ENCODE results near the gene PER1.

The PER1 gene

DNA sequence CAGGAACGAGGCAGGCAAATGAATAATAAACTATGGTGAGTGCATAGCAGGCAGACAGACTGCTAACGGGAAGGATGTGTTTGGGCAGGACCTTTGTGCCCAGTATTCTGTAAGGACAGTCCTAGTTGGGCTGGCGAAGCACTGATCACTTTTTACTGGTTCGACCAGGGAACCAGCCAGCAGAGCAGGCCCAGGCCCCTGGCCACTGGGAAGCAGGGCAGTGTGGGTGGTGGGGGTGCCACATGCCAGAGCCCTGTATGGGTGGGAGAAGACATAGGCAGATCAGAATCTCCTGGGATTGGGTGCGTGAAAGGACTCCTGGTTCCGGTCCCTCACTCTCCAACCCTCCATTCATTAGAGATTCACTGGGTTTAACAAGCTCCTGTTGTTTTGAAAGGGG lies 14.5 kb upstream of the PER1 start:
- H3K27me3 ChIP-seq (ENCODE audit: insufficient read depth, low read length, poor library complexity, severe bottlenecking) = peaks cover 4% of the 10 kb centered on the region
- no peak overlapping the region for H3K4me2 ChIP-seq (ENCODE audit: low read depth, low read length, poor library complexity, severe bottlenecking)
- no peaks in the 10 kb centered on the region for H3K9me2 ChIP-seq (replicated peaks; ENCODE audit: low read depth, low read length)
- H3K9me3 ChIP-seq (ENCODE audit: insufficient read depth, low read depth, low read length) = no peaks in the 10 kb centered on the region
- TF ChIP-seq, protein P1, sequence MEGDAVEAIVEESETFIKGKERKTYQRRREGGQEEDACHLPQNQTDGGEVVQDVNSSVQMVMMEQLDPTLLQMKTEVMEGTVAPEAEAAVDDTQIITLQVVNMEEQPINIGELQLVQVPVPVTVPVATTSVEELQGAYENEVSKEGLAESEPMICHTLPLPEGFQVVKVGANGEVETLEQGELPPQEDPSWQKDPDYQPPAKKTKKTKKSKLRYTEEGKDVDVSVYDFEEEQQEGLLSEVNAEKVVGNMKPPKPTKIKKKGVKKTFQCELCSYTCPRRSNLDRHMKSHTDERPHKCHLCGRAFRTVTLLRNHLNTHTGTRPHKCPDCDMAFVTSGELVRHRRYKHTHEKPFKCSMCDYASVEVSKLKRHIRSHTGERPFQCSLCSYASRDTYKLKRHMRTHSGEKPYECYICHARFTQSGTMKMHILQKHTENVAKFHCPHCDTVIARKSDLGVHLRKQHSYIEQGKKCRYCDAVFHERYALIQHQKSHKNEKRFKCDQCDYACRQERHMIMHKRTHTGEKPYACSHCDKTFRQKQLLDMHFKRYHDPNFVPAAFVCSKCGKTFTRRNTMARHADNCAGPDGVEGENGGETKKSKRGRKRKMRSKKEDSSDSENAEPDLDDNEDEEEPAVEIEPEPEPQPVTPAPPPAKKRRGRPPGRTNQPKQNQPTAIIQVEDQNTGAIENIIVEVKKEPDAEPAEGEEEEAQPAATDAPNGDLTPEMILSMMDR (conservative IDR thresholded peaks at IDR 0.05; ENCODE audit: low read length) = no peak
- no peak for TF ChIP-seq EZH2phosphoT487 (IDR thresholded peaks at IDR 0.05; ENCODE audit: borderline replicate concordance)
- H3K4me1 ChIP-seq (ENCODE audit: insufficient read depth, low read length, poor library complexity, severe bottlenecking) = peaks cover 19% of the 10 kb centered on the region
- H4K20me1 ChIP-seq (ENCODE audit: insufficient read depth, low read length, poor library complexity, severe bottlenecking) = peaks cover 10% of the 10 kb centered on the region
- H3K4me3 ChIP-seq (ENCODE audit: low read length, poor library complexity, severe bottlenecking) = no peak overlapping the region
- H2AFZ ChIP-seq (ENCODE audit: low read length) = no peak overlapping the region
- H3K79me2 ChIP-seq (ENCODE audit: insufficient read depth, low read length) = peaks cover 17% of the 10 kb centered on the region
- H3F3A ChIP-seq (ENCODE audit: low read depth) = no peaks in the 10 kb centered on the region; the same call in 1 of the 2 replicates
- no peaks in the 10 kb centered on the region for H3K36me3 ChIP-seq (ENCODE audit: insufficient read depth, low read length)
- no peak overlapping the region for H3K9ac ChIP-seq (ENCODE audit: low read depth, low read length, poor library complexity, severe bottlenecking)

- TF ChIP-seq, protein P1 (conservative IDR thresholded peaks at IDR 0.05; ENCODE audit: low read length) = no peak
- TF ChIP-seq EZH2phosphoT487 (IDR thresholded peaks at IDR 0.05; ENCODE audit: borderline replicate concordance) = no peak
- no peaks in the 10 kb centered on the region for H3K9me2 ChIP-seq (replicated peaks; ENCODE audit: low read depth, low read length)
- no peak overlapping the region for H3K4me2 ChIP-seq (ENCODE audit: low read depth, low read length, poor library complexity, severe bottlenecking)
- no peak overlapping the region for H2AFZ ChIP-seq (ENCODE audit: low read length)
- H3K4me3 ChIP-seq (ENCODE audit: low read length, poor library complexity, severe bottlenecking) = no peak overlapping the region
- H4K20me1 ChIP-seq (ENCODE audit: insufficient read depth, low read length, poor library complexity, severe bottlenecking) = peaks cover 28% of the 10 kb centered on the region
- H3K27me3 ChIP-seq (ENCODE audit: insufficient read depth, low read length, poor library complexity, severe bottlenecking) = peaks cover 4% of the 10 kb centered on the region
- peaks cover 2% of the 10 kb centered on the region; the same call in 1 of the 2 replicates for H3F3A ChIP-seq (ENCODE audit: low read depth)
- no peaks in the 10 kb centered on the region for H3K9me3 ChIP-seq (ENCODE audit: insufficient read depth, low read depth, low read length)
- H3K9ac ChIP-seq (ENCODE audit: low read depth, low read length, poor library complexity, severe bottlenecking) = peak overlapping the region; percentile 94
- H3K4me1 ChIP-seq (ENCODE audit: insufficient read depth, low read length, poor library complexity, severe bottlenecking) = peaks cover 30% of the 10 kb centered on the region
- no peaks in the 10 kb centered on the region for H3K36me3 ChIP-seq (ENCODE audit: insufficient read depth, low read length)
- H3K79me2 ChIP-seq (ENCODE audit: insufficient read depth, low read length) = peaks cover 34% of the 10 kb centered on the region
Measured at GRCh38 chr17:8164815-8165131, 12.6 kb upstream of the PER1 start.

- Histone ChIP-seq H2AFZ (ENCODE audit: low read length) (peak overlapping the region; percentile 95; the same call in 1 of the 2 replicates), H3K36me3 (ENCODE audit: insufficient read depth, low read length) (no peaks in the 10 kb centered on the region), H4K20me1 (ENCODE audit: insufficient read depth, low read length, poor library complexity, severe bottlenecking) (peaks cover 34% of the 10 kb centered on the region), H3K4me1 (ENCODE audit: insufficient read depth, low read length, poor library complexity, severe bottlenecking) (peaks cover 36% of the 10 kb centered on the region), H3K4me3 (ENCODE audit: low read length, poor library complexity, severe bottlenecking) (peak overlapping the region; percentile 100), H3K79me2 (ENCODE audit: insufficient read depth, low read length) (peaks cover 39% of the 10 kb centered on the region), H3K9ac (ENCODE audit: low read depth, low read length, poor library complexity, severe bottlenecking) (peak overlapping the region; percentile 94), H3F3A (ENCODE audit: low read depth) (peaks cover 2% of the 10 kb centered on the region; the same call in 1 of the 2 replicates), H3K27me3 (ENCODE audit: insufficient read depth, low read length, poor library complexity, severe bottlenecking) (peaks cover 4% of the 10 kb centered on the region), H3K4me2 (ENCODE audit: low read depth, low read length, poor library complexity, severe bottlenecking) (peak overlapping the region; percentile 86), H3K9me2 (replicated peaks; ENCODE audit: low read depth, low read length) (no peaks in the 10 kb centered on the region), H3K9me3 (ENCODE audit: insufficient read depth, low read depth, low read length) (no peaks in the 10 kb centered on the region)
- no peak for TF ChIP-seq EZH2phosphoT487 (IDR thresholded peaks at IDR 0.05; ENCODE audit: borderline replicate concordance)
- TF ChIP-seq, protein P1 (conservative IDR thresholded peaks at IDR 0.05; ENCODE audit: low read length) = no peak
Measured at GRCh38 chr17:8163978-8164814, 12.0 kb upstream of the PER1 start.

Data from Loucy (cell line).